HEK293T (cell line): ENCODE results near the gene LUM.

Source experiments
- CTCF ChIA-PET: fragments of 350-600 bp; formaldehyde crosslinking; extraction: SDS; loops from one replicate; lab custom pipeline; 2021; ENCODE audit warnings: antibody characterized with exemption, inconsistent platforms; lab: Yijun Ruan, JAX
- POLR2A ChIA-PET: fragments of 350-600 bp; formaldehyde crosslinking; extraction: SDS; loops from one replicate; lab custom pipeline; 2020; ENCODE audit warnings: antibody characterized with exemption, inconsistent platforms; lab: Yijun Ruan, JAX
- DNase-seq: peaks from one replicate; pipeline ENCODE4 v3.0.0; 2012; ENCODE audit warnings: mixed read lengths; ENCODE audit errors: extremely low spot score
- ARNT ChIP-seq: fragments of 450-650 bp; IDR thresholded peaks from 2 replicates; pipeline ENCODE4 v1.6.1; 2017; ENCODE audit warnings: mild to moderate bottlenecking
- BHLHE40 ChIP-seq: fragments of 450-650 bp; IDR thresholded peaks from 2 replicates; pipeline ENCODE4 v1.6.1; 2016; ENCODE audit warnings: mild to moderate bottlenecking, moderate library complexity, borderline replicate concordance
- CTBP1 ChIP-seq: fragments of 450-650 bp; IDR thresholded peaks from 2 replicates; pipeline ENCODE4 v1.6.1; 2016; ENCODE audit warnings: borderline replicate concordance
- ELF4 ChIP-seq: fragments of 450-650 bp; IDR thresholded peaks from 2 replicates; pipeline ENCODE4 v1.6.1; 2017; ENCODE audit warnings: antibody characterized with exemption
- FOXA1 ChIP-seq: fragments of 450-650 bp; IDR thresholded peaks from 2 replicates; pipeline ENCODE4 v1.6.1; 2016; ENCODE audit warnings: mild to moderate bottlenecking
- FOXK2 ChIP-seq: fragments of 450-650 bp; IDR thresholded peaks from 2 replicates; pipeline ENCODE4 v1.6.1; 2016; ENCODE audit warnings: mild to moderate bottlenecking
- FOXM1 ChIP-seq: fragments of 450-650 bp; IDR thresholded peaks from 2 replicates; pipeline ENCODE4 v1.6.1; 2017; ENCODE audit warnings: mild to moderate bottlenecking, borderline replicate concordance
- HDGF ChIP-seq: fragments of 450-650 bp; IDR thresholded peaks from 2 replicates; pipeline ENCODE4 v1.6.1; 2017; ENCODE audit warnings: antibody characterized with exemption, borderline replicate concordance
- L3MBTL2 ChIP-seq: fragments of 450-650 bp; conservative IDR thresholded peaks from 2 replicates; pipeline ENCODE4 v1.6.1; 2016; ENCODE audit warnings: mild to moderate bottlenecking
- LEF1 ChIP-seq: fragments of 450-650 bp; IDR thresholded peaks from 2 replicates; pipeline ENCODE4 v1.6.1; 2017; ENCODE audit warnings: mild to moderate bottlenecking, borderline replicate concordance
- NFRKB ChIP-seq: fragments of 450-650 bp; IDR thresholded peaks from 2 replicates; pipeline ENCODE4 v1.6.1; 2016; ENCODE audit warnings: mild to moderate bottlenecking, moderate library complexity
- SP1 ChIP-seq: fragments of 450-650 bp; IDR thresholded peaks from 2 replicates; pipeline ENCODE4 v1.6.1; 2017
- SUZ12 ChIP-seq: fragments of 450-650 bp; IDR thresholded peaks from 2 replicates; pipeline ENCODE4 v1.6.1; 2016; ENCODE audit warnings: mild to moderate bottlenecking
- TARDBP ChIP-seq: fragments of 450-650 bp; IDR thresholded peaks from 2 replicates; pipeline ENCODE4 v1.6.1; 2016
- ZNF384 ChIP-seq: fragments of 450-650 bp; IDR thresholded peaks from 2 replicates; pipeline ENCODE4 v1.6.1; 2016
- TF ChIP-seq, protein P1 (sequence below): fragments of 450-650 bp; IDR thresholded peaks from 2 replicates; pipeline ENCODE4 v1.6.1; 2016

The LUM gene

DNA sequence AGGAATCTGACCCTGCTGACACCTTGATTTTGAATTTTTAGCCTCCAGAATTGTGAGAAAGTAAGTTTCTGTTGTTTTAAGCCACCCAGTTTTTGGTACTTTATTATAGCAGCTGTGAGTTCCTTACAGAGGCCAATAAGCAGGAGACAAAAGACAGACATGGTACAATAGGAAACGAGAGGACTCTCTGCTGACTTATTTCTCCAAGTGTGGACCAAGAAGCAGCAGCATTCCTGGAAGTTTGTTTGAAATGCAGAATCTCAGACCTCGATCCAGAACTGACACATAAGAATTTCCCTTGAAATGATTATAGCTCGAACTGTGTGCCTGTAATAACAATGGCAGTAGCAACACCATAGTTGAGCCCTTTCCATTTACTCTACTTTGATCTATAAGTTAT lies 31.9 kb upstream of the LUM start:
- no peak for TF ChIP-seq HDGF
- TF ChIP-seq BHLHE40, result no peak
- no peak for TF ChIP-seq FOXM1
- TF ChIP-seq, protein P1, sequence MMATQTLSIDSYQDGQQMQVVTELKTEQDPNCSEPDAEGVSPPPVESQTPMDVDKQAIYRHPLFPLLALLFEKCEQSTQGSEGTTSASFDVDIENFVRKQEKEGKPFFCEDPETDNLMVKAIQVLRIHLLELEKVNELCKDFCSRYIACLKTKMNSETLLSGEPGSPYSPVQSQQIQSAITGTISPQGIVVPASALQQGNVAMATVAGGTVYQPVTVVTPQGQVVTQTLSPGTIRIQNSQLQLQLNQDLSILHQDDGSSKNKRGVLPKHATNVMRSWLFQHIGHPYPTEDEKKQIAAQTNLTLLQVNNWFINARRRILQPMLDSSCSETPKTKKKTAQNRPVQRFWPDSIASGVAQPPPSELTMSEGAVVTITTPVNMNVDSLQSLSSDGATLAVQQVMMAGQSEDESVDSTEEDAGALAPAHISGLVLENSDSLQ, result no peak
- no peak for TF ChIP-seq CTBP1
- TF ChIP-seq TARDBP, result no peak
- TF ChIP-seq ELF4, result no peak
- no peak for TF ChIP-seq FOXK2
- TF ChIP-seq LEF1, result no peak
- no peak for TF ChIP-seq L3MBTL2
- TF ChIP-seq ZNF384, result no peak
- no peak for TF ChIP-seq SP1
- no peak for TF ChIP-seq FOXA1
- CTCF ChIA-PET, result no interaction called here
- no peak for DNase-seq
- POLR2A ChIA-PET, result no interaction called here

DNA sequence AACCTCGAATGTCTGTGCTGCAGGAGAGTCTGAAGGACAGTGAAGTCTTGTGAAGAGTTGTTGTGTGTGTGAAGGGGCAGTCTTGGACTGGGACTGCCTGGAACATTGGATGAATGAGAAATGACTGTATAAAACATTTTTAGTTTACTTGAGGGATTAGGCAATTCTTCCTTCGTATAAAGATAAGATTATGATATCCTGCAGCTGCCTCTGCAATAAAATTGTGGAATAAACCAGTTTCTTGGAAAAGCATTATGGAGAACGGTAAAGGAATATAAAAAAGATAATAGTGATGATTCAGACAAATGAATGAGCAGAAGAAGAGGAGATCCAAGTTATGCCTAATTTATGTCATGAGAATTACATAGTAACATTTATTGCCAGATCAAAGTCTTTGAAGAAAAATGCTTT lies 30.9 kb upstream of the LUM start:
- ChIA-PET CTCF (no interaction called here), POLR2A (no interaction called here)
- no peak for TF ChIP-seq TARDBP
- TF ChIP-seq FOXA1, result no peak
- TF ChIP-seq BHLHE40, result no peak
- no peak for TF ChIP-seq SUZ12
- TF ChIP-seq ELF4, result no peak
- TF ChIP-seq, protein P1, result no peak
- TF ChIP-seq CTBP1, result no peak
- no peak for TF ChIP-seq L3MBTL2
- no peak for TF ChIP-seq LEF1
- no peak for TF ChIP-seq FOXK2
- TF ChIP-seq NFRKB, result no peak
- no peak for TF ChIP-seq HDGF
- no peak for TF ChIP-seq SP1
- TF ChIP-seq ZNF384, result no peak
- no peak for TF ChIP-seq ARNT
- TF ChIP-seq FOXM1, result no peak
- no peak for DNase-seq

DNA sequence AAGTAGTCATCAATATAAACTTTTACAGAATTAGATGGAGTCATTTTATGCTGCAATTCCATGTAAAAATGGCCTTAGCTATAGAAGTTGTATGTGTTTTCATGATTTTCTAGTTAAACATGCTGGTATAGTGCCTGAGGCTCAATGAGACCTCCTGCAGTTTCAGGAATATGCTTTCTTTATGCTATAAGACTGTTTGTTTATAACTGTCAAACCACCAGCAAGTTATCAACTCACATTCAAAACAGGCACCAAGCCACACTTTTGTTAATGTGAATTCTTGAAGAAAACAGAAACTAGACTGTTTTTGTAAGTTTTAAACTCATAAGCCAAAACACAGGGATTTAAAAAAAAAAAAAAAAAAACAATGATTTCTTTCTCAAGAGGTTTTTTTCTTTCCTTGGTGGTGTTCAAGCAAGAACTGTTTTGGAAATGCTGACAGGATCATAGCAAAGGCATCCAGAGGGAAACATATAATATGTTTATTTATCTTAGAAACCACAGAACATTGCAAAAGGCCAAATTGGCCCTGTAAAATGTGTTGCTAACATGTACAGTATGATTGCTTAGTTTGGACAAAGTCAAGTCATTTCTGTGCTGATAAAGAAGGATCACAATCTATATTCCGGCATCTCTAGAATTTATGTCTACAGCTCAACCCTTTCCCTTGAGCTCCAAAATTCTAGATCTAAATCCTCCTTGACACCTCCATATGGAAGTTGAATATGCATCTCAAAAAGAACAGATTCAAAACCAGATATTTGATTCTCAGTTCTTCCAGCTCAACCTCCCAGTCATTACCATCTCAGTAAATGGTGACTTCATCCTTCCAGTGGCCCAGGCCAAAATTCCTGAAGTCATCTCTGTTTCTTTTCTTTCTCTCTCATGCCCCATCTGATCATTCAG lies 29.0 kb upstream of the LUM start:
- TF ChIP-seq ELF4 (no peak), HDGF (no peak), SUZ12 (no peak), ZNF384 (peak; percentile 64)
- CTCF ChIA-PET, result interaction anchor here (0.5 kb wide), 1 partner anchor 50 kb away, joined by 5 read pairs; no protein-coding TSS in a partner anchor
- POLR2A ChIA-PET, result no interaction called here
- no peak for DNase-seq

DNA sequence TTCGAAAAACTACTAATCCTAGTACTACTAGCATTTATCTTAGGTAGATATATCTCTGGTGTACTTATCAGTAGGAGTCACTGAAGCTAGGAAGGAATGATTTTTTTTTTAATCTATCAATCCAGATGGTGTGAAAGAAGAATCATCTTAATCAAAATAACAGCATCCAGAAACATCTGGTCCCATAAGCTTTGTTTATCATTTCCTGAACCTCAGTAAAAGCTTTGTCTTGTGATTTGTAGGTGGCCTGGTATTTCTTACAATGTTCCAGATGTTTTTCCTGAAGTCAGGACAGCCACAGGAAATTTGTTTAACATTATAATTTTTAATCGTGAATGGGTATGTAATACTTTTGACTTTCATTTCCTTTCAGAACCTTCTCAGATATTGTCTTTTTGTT lies 28.0 kb upstream of the LUM start:
- DNase-seq, result no peak
- POLR2A ChIA-PET, result no interaction called here
- no peak for TF ChIP-seq FOXK2
- TF ChIP-seq, protein P1, result no peak
- TF ChIP-seq L3MBTL2, result no peak
- no peak for TF ChIP-seq FOXA1
- TF ChIP-seq NFRKB, result no peak
- CTCF ChIA-PET, result interaction anchor here (0.5 kb wide), 1 partner anchor 51 kb away, joined by 5 read pairs; no protein-coding TSS in a partner anchor

DNA sequence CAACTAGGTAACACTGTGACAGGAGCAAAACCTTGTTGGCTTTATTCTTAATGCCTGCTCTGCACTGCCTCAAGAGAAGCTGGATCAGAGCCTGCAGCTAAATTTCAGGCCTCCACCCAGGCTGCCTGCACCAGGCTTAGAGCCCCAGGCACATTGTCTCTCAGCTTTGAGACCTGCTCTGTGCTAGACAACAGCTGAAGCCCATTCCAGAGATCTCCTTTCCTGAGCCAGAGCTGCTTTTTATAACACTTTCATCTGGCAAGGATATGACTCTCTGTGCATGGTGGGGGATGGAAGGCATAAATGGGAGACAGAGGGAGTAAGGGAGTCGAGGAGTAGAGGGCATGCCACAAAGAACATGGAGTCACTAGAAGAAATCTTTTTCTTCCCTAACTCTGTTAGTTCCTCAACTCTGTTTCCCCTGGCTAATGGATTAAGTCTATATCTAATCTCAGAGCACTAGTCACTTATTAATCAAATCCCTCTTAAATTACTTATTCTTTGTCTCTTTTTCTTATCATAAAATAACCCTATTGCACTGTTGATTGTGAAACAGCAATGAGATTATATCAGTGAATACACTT lies 27.1 kb upstream of the LUM start:
- CTCF ChIA-PET, result interaction anchor here (0.7 kb wide), 2 partner anchors 37 to 118 kb away, joined by 3 read pairs; no protein-coding TSS in a partner anchor

More for the DNA sequence above, 27.1 kb upstream of the LUM start:
- POLR2A ChIA-PET, result no interaction called here
- DNase-seq, result no peak
- TF ChIP-seq, protein P1, result no peak
- TF ChIP-seq SUZ12 (no peak), LEF1 (no peak), HDGF (no peak), ZNF384 (no peak), SP1 (no peak), NFRKB (no peak), ELF4 (no peak), BHLHE40 (no peak), ARNT (no peak), CTBP1 (no peak), TARDBP (no peak), FOXK2 (no peak), FOXM1 (no peak), L3MBTL2 (no peak), FOXA1 (no peak)
